HepG2 (cell line): ENCODE data around the gene ENGASE.

Experiments used
- CC2D1A ChIP-seq: sonication (generic); formaldehyde crosslinking; IDR thresholded peaks from 2 replicates; pipeline ENCODE4 v1.8.1; 2023; ENCODE audit warnings: mild to moderate bottlenecking, missing genetic modification reagents
- HIC2 ChIP-seq: sonication (generic); formaldehyde crosslinking; IDR thresholded peaks from 2 replicates; pipeline ENCODE4 v1.9.0; 2022; ENCODE audit warnings: low read depth, missing genetic modification reagents
- JUNB ChIP-seq: sonication (generic); formaldehyde crosslinking; IDR thresholded peaks from 2 replicates; pipeline ENCODE4 v1.8.0; 2022; ENCODE audit warnings: missing genetic modification reagents, mild to moderate bottlenecking, borderline replicate concordance
- KDM1A ChIP-seq: IDR thresholded peaks from 2 replicates; pipeline ENCODE4 v1.6.1; 2016; ENCODE audit warnings: missing compliant biosample characterization
- NFIC ChIP-seq: IDR thresholded peaks from 2 replicates; pipeline ENCODE4 v1.6.1; 2012; ENCODE audit warnings: mild to moderate bottlenecking, low read length, inconsistent platforms
- POLR2AphosphoS2 ChIP-seq: IDR thresholded peaks from 2 replicates; pipeline ENCODE4 v1.6.1; 2011; ENCODE audit warnings: low read depth, low read length, improper control_type of control experiment
- ZNF414 ChIP-seq: sonication (generic); formaldehyde crosslinking; IDR thresholded peaks from 2 replicates; pipeline ENCODE4 v1.5.0; 2020; ENCODE audit warnings: missing genetic modification reagents
- ZNF619 ChIP-seq: sonication (generic); formaldehyde crosslinking; IDR thresholded peaks from 2 replicates; pipeline ENCODE4 v1.4.0; 2020; ENCODE audit warnings: mild to moderate bottlenecking, missing genetic modification reagents
- ZNF816 ChIP-seq: sonication (generic); formaldehyde crosslinking; IDR thresholded peaks from 2 replicates; pipeline ENCODE4 v1.8.0; 2022; ENCODE audit warnings: missing genetic modification reagents, mild to moderate bottlenecking, borderline replicate concordance
- TF ChIP-seq, protein P1 (sequence below): sonication (generic); formaldehyde crosslinking; IDR thresholded peaks from 2 replicates; pipeline ENCODE4 v1.5.0; 2020; ENCODE audit warnings: mild to moderate bottlenecking, missing genetic modification reagents, moderate library complexity
- TF ChIP-seq, protein P2 (sequence below), 2 experiments: IDR thresholded peaks; 2 replicates each; pipeline ENCODE4 v1.6.1; 2011 to 2012; ENCODE audit warnings: low read length in 2 of 2, borderline replicate concordance in 1 of 2, low read depth in 1 of 2, mild to moderate bottlenecking in 1 of 2, moderate library complexity in 1 of 2

GRCh38 chr17:79027925-79028491 is 46.6 kb upstream of the ENGASE start:
- TF ChIP-seq POLR2AphosphoS2 (no peak), ZNF414 (CRISPR knock-in tag) (no peak), ZNF816 (no peak), NFIC (no peak), JUNB (CRISPR knock-in tag) (no peak), ZNF619 (no peak), HIC2 (CRISPR knock-in tag) (no peak), CC2D1A (CRISPR knock-in tag) (no peak), KDM1A (CRISPR knock-in tag) (no peak)
- TF ChIP-seq, protein P1, sequence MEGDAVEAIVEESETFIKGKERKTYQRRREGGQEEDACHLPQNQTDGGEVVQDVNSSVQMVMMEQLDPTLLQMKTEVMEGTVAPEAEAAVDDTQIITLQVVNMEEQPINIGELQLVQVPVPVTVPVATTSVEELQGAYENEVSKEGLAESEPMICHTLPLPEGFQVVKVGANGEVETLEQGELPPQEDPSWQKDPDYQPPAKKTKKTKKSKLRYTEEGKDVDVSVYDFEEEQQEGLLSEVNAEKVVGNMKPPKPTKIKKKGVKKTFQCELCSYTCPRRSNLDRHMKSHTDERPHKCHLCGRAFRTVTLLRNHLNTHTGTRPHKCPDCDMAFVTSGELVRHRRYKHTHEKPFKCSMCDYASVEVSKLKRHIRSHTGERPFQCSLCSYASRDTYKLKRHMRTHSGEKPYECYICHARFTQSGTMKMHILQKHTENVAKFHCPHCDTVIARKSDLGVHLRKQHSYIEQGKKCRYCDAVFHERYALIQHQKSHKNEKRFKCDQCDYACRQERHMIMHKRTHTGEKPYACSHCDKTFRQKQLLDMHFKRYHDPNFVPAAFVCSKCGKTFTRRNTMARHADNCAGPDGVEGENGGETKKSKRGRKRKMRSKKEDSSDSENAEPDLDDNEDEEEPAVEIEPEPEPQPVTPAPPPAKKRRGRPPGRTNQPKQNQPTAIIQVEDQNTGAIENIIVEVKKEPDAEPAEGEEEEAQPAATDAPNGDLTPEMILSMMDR (CRISPR knock-in tag): no peak
- TF ChIP-seq, protein P2, sequence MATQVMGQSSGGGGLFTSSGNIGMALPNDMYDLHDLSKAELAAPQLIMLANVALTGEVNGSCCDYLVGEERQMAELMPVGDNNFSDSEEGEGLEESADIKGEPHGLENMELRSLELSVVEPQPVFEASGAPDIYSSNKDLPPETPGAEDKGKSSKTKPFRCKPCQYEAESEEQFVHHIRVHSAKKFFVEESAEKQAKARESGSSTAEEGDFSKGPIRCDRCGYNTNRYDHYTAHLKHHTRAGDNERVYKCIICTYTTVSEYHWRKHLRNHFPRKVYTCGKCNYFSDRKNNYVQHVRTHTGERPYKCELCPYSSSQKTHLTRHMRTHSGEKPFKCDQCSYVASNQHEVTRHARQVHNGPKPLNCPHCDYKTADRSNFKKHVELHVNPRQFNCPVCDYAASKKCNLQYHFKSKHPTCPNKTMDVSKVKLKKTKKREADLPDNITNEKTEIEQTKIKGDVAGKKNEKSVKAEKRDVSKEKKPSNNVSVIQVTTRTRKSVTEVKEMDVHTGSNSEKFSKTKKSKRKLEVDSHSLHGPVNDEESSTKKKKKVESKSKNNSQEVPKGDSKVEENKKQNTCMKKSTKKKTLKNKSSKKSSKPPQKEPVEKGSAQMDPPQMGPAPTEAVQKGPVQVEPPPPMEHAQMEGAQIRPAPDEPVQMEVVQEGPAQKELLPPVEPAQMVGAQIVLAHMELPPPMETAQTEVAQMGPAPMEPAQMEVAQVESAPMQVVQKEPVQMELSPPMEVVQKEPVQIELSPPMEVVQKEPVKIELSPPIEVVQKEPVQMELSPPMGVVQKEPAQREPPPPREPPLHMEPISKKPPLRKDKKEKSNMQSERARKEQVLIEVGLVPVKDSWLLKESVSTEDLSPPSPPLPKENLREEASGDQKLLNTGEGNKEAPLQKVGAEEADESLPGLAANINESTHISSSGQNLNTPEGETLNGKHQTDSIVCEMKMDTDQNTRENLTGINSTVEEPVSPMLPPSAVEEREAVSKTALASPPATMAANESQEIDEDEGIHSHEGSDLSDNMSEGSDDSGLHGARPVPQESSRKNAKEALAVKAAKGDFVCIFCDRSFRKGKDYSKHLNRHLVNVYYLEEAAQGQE (IDR thresholded peaks at IDR 0.05; ENCODE audit: borderline replicate concordance in 1 of 2, low read depth in 1 of 2, low read length in 2 of 2): no peak
